H1 (cell line): ENCODE data around the gene IL36RN. TPM values are rescaled to one million over a fixed set of nuclear protein-coding genes. Genes with fewer than 3 reads are reported as not detected.

Experiments
- CTCF ChIA-PET: fragments of 300-600 bp; sonication (Branson Sonifier 250); formaldehyde crosslinking; loops from one replicate; lab custom pipeline; 2021; ENCODE audit not compliant: partially characterized antibody; lab: Charles Lee
- POLR2A ChIA-PET: fragments of 300-600 bp; sonication (Branson Sonifier 250); formaldehyde crosslinking; loops from one replicate; lab custom pipeline; 2021; ENCODE audit warnings: inconsistent platforms; ENCODE audit not compliant: partially characterized antibody; lab: Charles Lee
- DNase-seq, 2 experiments: peaks; one replicate each; pipeline versions ENCODE4 v3.0.0 to v3.0.0-alpha.2; 2010 to 2022; ENCODE audit warnings: low spot score in 2 of 2, low read depth in 1 of 2, mixed read lengths in 1 of 2
- FAIRE-seq: peaks from 2 replicates; lab custom pipeline; 2011; peaks lifted over from hg19 to GRCh38; lab: Jason Lieb, UNC
- H2AFZ ChIP-seq: 2 replicates; pipeline ENCODE4 v1.8.1; 2012; ENCODE audit warnings: low read length, inconsistent platforms
- H2AK5ac ChIP-seq: 2 replicates; pipeline ENCODE4 v1.6.1; 2013; ENCODE audit warnings: low read depth, low read length
- H2BK120ac ChIP-seq: replicated peaks from 2 replicates; pipeline ENCODE3; 2013; ENCODE audit warnings: low read depth, low read length, inconsistent platforms
- H2BK12ac ChIP-seq: 2 replicates; pipeline ENCODE4 v1.6.1; 2013; ENCODE audit warnings: low read depth, low read length
- H2BK15ac ChIP-seq: 2 replicates; pipeline ENCODE4 v1.6.1; 2013; ENCODE audit warnings: low read length
- H2BK20ac ChIP-seq: 2 replicates; pipeline ENCODE4 v1.6.1; 2013; ENCODE audit warnings: low read length
- H2BK5ac ChIP-seq: 2 replicates; pipeline ENCODE4 v1.6.1; 2013; ENCODE audit warnings: low read depth, low read length
- H3K14ac ChIP-seq: 2 replicates; pipeline ENCODE4 v1.6.1; 2013; ENCODE audit warnings: inconsistent platforms; ENCODE audit not compliant: insufficient read length
- H3K18ac ChIP-seq: 2 replicates; pipeline ENCODE4 v1.6.1; 2013; ENCODE audit warnings: low read length; ENCODE audit errors: extremely low read depth
- H3K23ac ChIP-seq: 2 replicates; pipeline ENCODE4 v1.6.1; 2013; ENCODE audit warnings: inconsistent platforms; ENCODE audit not compliant: insufficient read length
- H3K23me2 ChIP-seq: 2 replicates; pipeline ENCODE4 v1.6.1; 2013; ENCODE audit warnings: low read depth, low read length
- H3K27ac ChIP-seq: 2 replicates; pipeline ENCODE4 v1.6.1; 2011; ENCODE audit warnings: low read depth, low read length, inconsistent platforms
- H3K27me3 ChIP-seq, 4 experiments: replicated peaks in 1 of 4; 1 replicate in 1 of 4; 2 replicates in 3 of 4; pipeline versions ENCODE4 v1.6.1 to v1.8.1; 2011 to 2013; ENCODE audit warnings: low read length in 3 of 4, mild to moderate bottlenecking in 3 of 4, inconsistent platforms in 2 of 4, mixed read lengths in 2 of 4, moderate library complexity in 1 of 4; ENCODE audit not compliant: control insufficient read depth in 3 of 4, insufficient read depth in 3 of 4; ENCODE audit errors: extremely low read depth in 1 of 4
- H3K36me3 ChIP-seq, 4 experiments: 2 replicates each; pipeline versions ENCODE4 v1.6.1 to v1.8.1; 2011 to 2013; ENCODE audit warnings: mild to moderate bottlenecking in 4 of 4, low read length in 3 of 4, moderate library complexity in 2 of 4, control low read depth in 1 of 4, inconsistent platforms in 1 of 4; ENCODE audit not compliant: insufficient read depth in 4 of 4, control insufficient read depth in 2 of 4
- H3K4ac ChIP-seq: replicated peaks from 2 replicates; pipeline ENCODE3; 2013; ENCODE audit warnings: low read length, low read depth, mixed read lengths, inconsistent platforms; ENCODE audit not compliant: insufficient read length
- H3K4me1 ChIP-seq, 4 experiments: replicated peaks in 1 of 4; 1 replicate in 1 of 4; 2 replicates in 3 of 4; pipeline versions ENCODE4 v1.6.1 to v1.8.1; 2011 to 2013; ENCODE audit warnings: low read length in 3 of 4, inconsistent platforms in 2 of 4, mixed read lengths in 1 of 4; ENCODE audit not compliant: insufficient read depth in 4 of 4, control insufficient read depth in 3 of 4
- H3K4me2 ChIP-seq, 2 experiments: 2 replicates each; pipeline versions ENCODE4 v1.6.1 to v1.8.1; 2011 to 2013; ENCODE audit warnings: low read depth in 2 of 2, low read length in 2 of 2, control low read depth in 1 of 2, inconsistent platforms in 1 of 2, mild to moderate bottlenecking in 1 of 2; ENCODE audit not compliant: insufficient read depth in 1 of 2
- H3K4me3 ChIP-seq, 4 experiments: fragments of 200-600, 300-600 bp in 1 of 4; sonication (generic), shearing (Covaris generic), sonication (Bioruptor Twin) in 1 of 4; 2 replicates each; pipeline versions ENCODE4 v1.5.1 to v1.8.1; 2011 to 2016; ENCODE audit warnings: low read length in 4 of 4, low read depth in 3 of 4, control low read depth in 2 of 4, inconsistent platforms in 2 of 4, mild to moderate bottlenecking in 2 of 4, mixed read lengths in 1 of 4, moderate library complexity in 1 of 4; ENCODE audit not compliant: insufficient read depth in 2 of 4; ENCODE audit errors: extremely low read depth in 1 of 4
- H3K56ac ChIP-seq: replicated peaks from 2 replicates; pipeline ENCODE3; 2013; ENCODE audit warnings: low read depth, mild to moderate bottlenecking, mixed read lengths, low read length, inconsistent platforms; ENCODE audit not compliant: insufficient read length
- H3K79me1 ChIP-seq: 2 replicates; pipeline ENCODE4 v1.6.1; 2013; ENCODE audit warnings: low read depth, low read length, control low read depth
- H3K79me2 ChIP-seq, 2 experiments: 2 replicates each; pipeline versions ENCODE4 v1.6.1 to v1.8.1; 2012 to 2013; ENCODE audit warnings: low read length in 2 of 2, mild to moderate bottlenecking in 2 of 2, inconsistent platforms in 1 of 2; ENCODE audit not compliant: insufficient read depth in 2 of 2, control insufficient read depth in 1 of 2
- H3K9ac ChIP-seq, 4 experiments: replicated peaks in 1 of 4; 1 replicate in 1 of 4; 2 replicates in 3 of 4; pipeline versions ENCODE4 v1.6.1 to v1.8.1; 2011 to 2013; ENCODE audit warnings: low read depth in 3 of 4, low read length in 3 of 4, control low read depth in 2 of 4, mild to moderate bottlenecking in 2 of 4, moderate library complexity in 2 of 4, inconsistent platforms in 1 of 4; ENCODE audit errors: extremely low read depth in 1 of 4
- H3K9me3 ChIP-seq, 2 experiments: 2 replicates each; pipeline versions ENCODE4 v1.6.1 to v1.8.1; 2012 to 2013; ENCODE audit warnings: mild to moderate bottlenecking in 2 of 2, moderate library complexity in 2 of 2, control low read depth in 1 of 2, inconsistent platforms in 1 of 2, low read depth in 1 of 2, low read length in 1 of 2, mixed read lengths in 1 of 2; ENCODE audit not compliant: insufficient read depth in 2 of 2
- H4K20me1 ChIP-seq, 2 experiments: replicated peaks in 1 of 2; 2 replicates each; pipeline versions ENCODE3 to v1.8.1; 2011 to 2013; ENCODE audit warnings: inconsistent platforms in 2 of 2, low read length in 2 of 2, mild to moderate bottlenecking in 1 of 2; ENCODE audit not compliant: insufficient read depth in 2 of 2, control insufficient read depth in 1 of 2
- H4K5ac ChIP-seq: 2 replicates; pipeline ENCODE4 v1.6.1; 2013; ENCODE audit warnings: low read length, low read depth, mixed read lengths, inconsistent platforms; ENCODE audit not compliant: insufficient read length
- H4K8ac ChIP-seq: 2 replicates; pipeline ENCODE4 v1.8.0; 2013; ENCODE audit warnings: mild to moderate bottlenecking, moderate library complexity, low read length, inconsistent platforms; ENCODE audit not compliant: insufficient read depth; ENCODE audit errors: extremely low read depth
- H4K91ac ChIP-seq: replicated peaks from 2 replicates; pipeline ENCODE3; 2013; ENCODE audit warnings: low read length, mixed read lengths, inconsistent platforms; ENCODE audit not compliant: insufficient read length
- BACH1 ChIP-seq: IDR thresholded peaks from 2 replicates; pipeline ENCODE4 v1.6.1; 2012; ENCODE audit warnings: low read length, improper control_type of control experiment
- NANOG ChIP-seq: IDR thresholded peaks from 2 replicates; pipeline ENCODE4 v1.6.1; 2011; ENCODE audit warnings: low read length, low read depth, mild to moderate bottlenecking, inconsistent platforms; ENCODE audit not compliant: insufficient read depth, poor library complexity, severe bottlenecking
- POLR2AphosphoS5 ChIP-seq: IDR thresholded peaks from 2 replicates; pipeline ENCODE4 v1.6.1; 2011; ENCODE audit warnings: low read depth, low read length
- RFX5 ChIP-seq: IDR thresholded peaks from 2 replicates; pipeline ENCODE4 v1.6.1; 2011; ENCODE audit warnings: low read depth, low read length, improper control_type of control experiment, borderline replicate concordance
- SIRT6 ChIP-seq: IDR thresholded peaks from one replicate; pipeline ENCODE4 v1.7.1; 2012; ENCODE audit warnings: low read length, inconsistent platforms
- SUZ12 ChIP-seq: fragments of 200-600 bp; sonication (generic); IDR thresholded peaks from 2 replicates; pipeline ENCODE4 v1.6.1; 2012; ENCODE audit warnings: mild to moderate bottlenecking, inconsistent platforms, low read length, moderate library complexity, mixed read lengths
- WGBS, 2 experiments: shearing (Covaris generic) in 1 of 2; methylation state at CpG; one replicate each; pipeline versions ENCODE4 v1.1.6 to v1.1.7; 2013 to 2015; ENCODE audit warnings: low lambda C conversion rate in 2 of 2, mixed read lengths in 2 of 2, inconsistent platforms in 1 of 2, low coverage in 1 of 2, missing lambda C conversion rate in 1 of 2; ENCODE audit not compliant: insufficient replicate concordance in 2 of 2, insufficient coverage in 1 of 2, insufficient read length in 1 of 2; ENCODE audit errors: extremely low coverage in 1 of 2, missing lambda C conversion rate in 1 of 2; 5-methylcytosine and 5-hydroxymethylcytosine counted together
- polyA plus RNA-seq, 7 experiments: library from polyadenylated mRNA; depleted of rRNA in 3 of 7; stranded (reverse) in 5 of 7; unstranded in 2 of 7; fragments of >200 nt in 5 of 7; fragments of 200-250 nt in 2 of 7; gene quantifications; 1 replicate in 5 of 7; 2 replicates in 1 of 7; 4 replicates in 1 of 7; pipeline versions ENCODE4 v1.2.1 to v1.2.3, GENCODE V29; 2011 to 2013; ENCODE audit warnings: missing spikeins in 2 of 7, mixed read lengths in 2 of 7
- total RNA-seq: library from RNA; stranded (reverse); fragmentation: NEBNext Ultra II Directional; extraction: Animal tissue kit (Norgen Biotek cat#: 25700); gene quantifications from 2 replicates; pipeline ENCODE4 v1.2.1, GENCODE V29; 2021

The IL36RN gene
- total and polyA plus RNA-seq, 2 of the 8 experiments (the other 6 are each of a cell fraction or from before 2014, with no cell fraction given): not detected

- Histone ChIP-seq H4K91ac (no peak overlapping the region), H3K4me2 (no peak overlapping the region), H2AK5ac (no peak overlapping the region), H2BK5ac (no peak overlapping the region), H3K4me3 (no peak overlapping the region), H3K79me2 (no peaks in the 10 kb centered on the region), H2BK20ac (no peak overlapping the region), H3K27ac (no peak overlapping the region), H3K14ac (no peak overlapping the region), H4K20me1 (no peaks in the 10 kb centered on the region), H3K56ac (no peak overlapping the region), H3K4me1 (peaks cover 0 to 4% (median 0%) of the 10 kb centered on the region in 4 experiments; a peak in 1 of 7 replicates), H3K36me3 (no peaks in the 10 kb centered on the region), H3K4ac (no peak overlapping the region), H3K27me3 (no peaks in the 10 kb centered on the region), H3K18ac (no peak overlapping the region), H2BK15ac (no peak overlapping the region), H4K8ac (no peak overlapping the region), H2BK120ac (no peak overlapping the region), H2BK12ac (no peak overlapping the region), H3K23me2 (no peaks in the 10 kb centered on the region), H3K79me1 (no peaks in the 10 kb centered on the region), H3K9ac (no peak overlapping the region), H3K23ac (no peak overlapping the region), H3K9me3 (no peaks in the 10 kb centered on the region), H4K5ac (no peak overlapping the region), H2AFZ (no peak overlapping the region)
- TF ChIP-seq SUZ12 (no peak), POLR2AphosphoS5 (no peak), RFX5 (no peak), NANOG (no peak), SIRT6 (no peak), BACH1 (no peak)
- POLR2A ChIA-PET: no interaction called here
- no peak for FAIRE-seq
- 91% methylated on average over 3 of the region's 3 CpGs; no CpG with 5 or more reads in 1 of the 2 experiments for WGBS, 2 experiments
- CTCF ChIA-PET: no interaction called here
- no peak for DNase-seq
Measured at GRCh38 chr2:113111121-113111520, 52.1 kb downstream of the IL36RN start.
